ENCODE results near the gene COBLL1.

Gene COBLL1

DNA sequence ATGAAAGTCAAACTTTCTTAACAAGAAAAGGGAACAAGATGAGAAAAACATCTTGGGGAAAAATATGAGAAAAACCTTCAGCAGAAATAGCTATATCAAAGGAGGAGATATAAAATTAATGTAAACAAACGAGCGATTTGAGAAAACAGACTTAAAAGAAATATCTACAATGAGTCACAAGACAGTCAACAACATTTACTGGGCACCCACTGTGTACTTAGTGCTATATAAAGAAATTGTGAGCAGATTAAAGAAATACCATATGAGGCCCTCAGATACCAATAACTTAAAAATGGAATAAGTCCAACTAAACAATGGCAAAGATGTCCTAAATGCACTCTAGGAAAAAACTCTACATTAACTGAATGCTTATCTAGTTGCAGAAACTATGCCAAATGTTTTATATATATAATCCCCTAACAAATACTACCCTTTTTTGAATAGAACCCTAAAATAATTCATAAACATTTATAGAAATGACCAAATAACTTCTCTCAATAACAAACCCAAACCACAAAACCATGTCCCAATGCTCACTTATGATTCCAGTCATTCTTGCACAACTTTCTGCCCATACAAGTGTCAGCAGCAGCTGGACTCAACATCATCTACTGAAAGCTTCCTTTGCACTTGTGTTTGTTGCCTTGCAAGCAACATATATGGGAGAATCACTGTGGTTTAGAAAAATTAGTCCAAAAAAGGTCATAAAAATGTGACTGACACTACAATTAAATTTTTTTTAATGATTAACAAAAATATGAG, 83.5 kb downstream of the COBLL1 start:
- no peak overlapping the region for H3K27ac ChIP-seq
- H3K4me1 ChIP-seq (ENCODE audit: control insufficient read depth in 1 of 2, insufficient read depth in 1 of 2, low read depth in 1 of 2, low read length in 1 of 2) = peaks cover 0 to 6% of the 10 kb centered on the region in 2 experiments

GRCh38 chr2:164756773-164757172, 84.8 kb downstream of the COBLL1 start:
- no peaks in the 10 kb centered on the region for H3K27me3 ChIP-seq
- H3K4me1 ChIP-seq (ENCODE audit: control insufficient read depth in 1 of 2, insufficient read depth in 1 of 2, low read depth in 1 of 2, low read length in 1 of 2) = peaks cover 0 to 6% of the 10 kb centered on the region in 2 experiments
- no peak for TF ChIP-seq CTCF (IDR thresholded peaks at IDR 0.05)
- H3K36me3 ChIP-seq = no peaks in the 10 kb centered on the region
- no peak overlapping the region for H3K27ac ChIP-seq
- H3K4me3 ChIP-seq (ENCODE audit: low read depth in 1 of 2, low read length in 1 of 2) = no peak overlapping the region
- H3K9me3 ChIP-seq = no peaks in the 10 kb centered on the region

More for the DNA sequence above, 83.5 kb downstream of the COBLL1 start:
- no peak for TF ChIP-seq CTCF (IDR thresholded peaks at IDR 0.05)
- Histone ChIP-seq H3K36me3 (no peaks in the 10 kb centered on the region), H3K4me3 (ENCODE audit: low read depth in 1 of 2, low read length in 1 of 2) (no peak overlapping the region), H3K27me3 (no peaks in the 10 kb centered on the region), H3K9me3 (no peaks in the 10 kb centered on the region)

DNA sequence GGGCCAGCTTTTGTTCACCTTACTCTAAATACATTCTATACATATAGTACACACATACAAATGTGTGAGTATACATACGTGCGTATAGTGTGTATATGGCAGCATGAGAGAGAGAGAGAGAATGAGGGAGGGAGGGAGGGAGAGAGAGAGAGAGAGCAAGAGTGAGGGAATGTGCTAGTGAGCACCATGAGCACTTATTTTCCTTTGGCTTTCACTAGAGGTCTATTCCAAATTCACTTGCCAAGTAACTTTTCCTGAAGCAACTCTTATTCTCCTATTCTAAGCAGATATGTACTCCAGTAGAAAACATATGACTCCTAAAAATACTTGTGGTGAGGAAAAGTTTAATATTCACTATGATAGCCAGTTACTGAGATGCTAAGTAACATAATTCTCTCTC, 85.7 kb downstream of the COBLL1 start:
- Histone ChIP-seq H3K4me3 (ENCODE audit: low read depth in 1 of 2, low read length in 1 of 2) (no peak overlapping the region), H3K4me1 (ENCODE audit: control insufficient read depth in 1 of 2, insufficient read depth in 1 of 2, low read depth in 1 of 2, low read length in 1 of 2) (peaks cover 0 to 6% of the 10 kb centered on the region in 2 experiments), H3K27me3 (no peaks in the 10 kb centered on the region), H3K36me3 (no peaks in the 10 kb centered on the region), H3K9me3 (no peaks in the 10 kb centered on the region), H3K27ac (no peak overlapping the region)
- TF ChIP-seq CTCF (IDR thresholded peaks at IDR 0.05) = no peak

DNA sequence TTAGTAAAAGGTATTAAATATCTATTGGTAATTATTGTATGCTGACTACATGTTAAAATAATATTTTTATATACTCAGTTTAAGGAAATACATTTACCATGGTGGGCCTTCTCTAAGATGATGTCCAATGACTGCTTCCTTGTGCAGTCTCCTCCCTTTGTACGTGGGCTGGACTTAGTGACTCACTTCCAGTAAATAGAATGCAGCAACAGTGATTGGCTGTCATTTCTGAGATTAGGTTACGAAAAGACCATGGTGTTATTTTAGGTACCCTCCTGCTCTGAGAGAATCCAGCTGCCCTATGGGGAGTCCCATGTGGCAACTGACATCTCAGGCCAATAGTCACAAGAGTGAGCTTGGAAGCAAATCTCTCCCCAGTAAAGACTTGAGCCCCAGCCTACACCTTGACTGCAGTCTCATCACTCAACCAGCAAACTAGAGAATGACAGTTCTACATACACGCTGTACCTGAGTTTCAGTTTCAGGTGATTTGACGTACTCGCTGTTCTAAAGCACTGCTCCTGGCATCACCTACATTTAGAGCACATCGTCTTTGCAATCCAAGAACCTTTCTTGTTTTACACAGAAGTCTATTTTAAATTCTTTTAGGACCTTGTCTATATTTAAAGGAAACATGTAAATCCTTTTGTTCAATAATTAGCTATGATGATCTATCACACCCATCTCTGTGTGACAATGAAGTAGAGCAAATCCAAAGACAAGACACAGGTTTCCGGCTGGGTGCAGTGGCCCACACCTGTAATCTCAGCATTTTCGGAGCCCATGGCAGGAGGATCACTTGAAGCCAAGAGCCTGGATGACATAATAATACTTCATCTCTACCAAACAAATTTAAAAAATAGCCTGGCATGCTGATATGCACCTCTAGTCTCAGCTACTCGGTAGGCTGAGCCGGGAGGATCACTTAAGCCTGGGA, 87.2 kb downstream of the COBLL1 start:
- H3K36me3 ChIP-seq = no peaks in the 10 kb centered on the region
- no peak for TF ChIP-seq CTCF (IDR thresholded peaks at IDR 0.05)
- H3K4me1 ChIP-seq (ENCODE audit: control insufficient read depth in 1 of 2, insufficient read depth in 1 of 2, low read depth in 1 of 2, low read length in 1 of 2) = peaks cover 0 to 6% of the 10 kb centered on the region in 2 experiments
- no peaks in the 10 kb centered on the region for H3K27me3 ChIP-seq
- H3K9me3 ChIP-seq = no peaks in the 10 kb centered on the region
- H3K27ac ChIP-seq = no peak overlapping the region
- no peak overlapping the region for H3K4me3 ChIP-seq (ENCODE audit: low read depth in 1 of 2, low read length in 1 of 2)

DNA sequence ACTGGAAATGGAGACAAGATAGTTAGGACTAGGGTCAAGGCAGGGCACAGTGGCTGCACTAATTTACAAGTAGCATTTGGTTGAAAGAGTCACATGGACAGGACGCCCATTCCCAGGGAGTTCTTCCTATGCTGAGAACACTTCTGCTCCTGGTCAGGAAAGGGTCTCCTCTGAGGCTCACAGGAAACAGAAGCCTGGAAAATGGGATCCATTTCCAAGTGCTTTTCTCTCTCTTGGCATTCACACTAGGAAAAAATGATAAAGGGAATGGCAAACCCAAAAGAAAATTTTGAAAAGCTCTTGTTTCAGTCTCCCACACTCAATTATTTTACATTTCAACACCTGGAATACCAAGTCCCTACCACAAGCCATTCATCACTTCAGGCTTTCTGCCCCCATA, 88.7 kb downstream of the COBLL1 start:
- Histone ChIP-seq H3K4me3 (ENCODE audit: low read depth in 1 of 2, low read length in 1 of 2) (no peak overlapping the region), H3K27ac (no peak overlapping the region), H3K36me3 (no peaks in the 10 kb centered on the region), H3K27me3 (no peaks in the 10 kb centered on the region), H3K4me1 (ENCODE audit: control insufficient read depth in 1 of 2, insufficient read depth in 1 of 2, low read depth in 1 of 2, low read length in 1 of 2) (peaks cover 0 to 1% of the 10 kb centered on the region in 2 experiments), H3K9me3 (no peaks in the 10 kb centered on the region)
- TF ChIP-seq CTCF (IDR thresholded peaks at IDR 0.05) = no peak

All from neutrophil (primary cell).